GM18508 (cell line): Measurements from ENCODE around the gene SMCR8.
"Not testable (repeated sequence)": the region's sequence is repeated elsewhere in the genome, so short reads cannot be mapped to it uniquely, and the experiment has no call there.

Source experiments
- ATAC-seq: cut with Tn5 transposase; IDR thresholded peaks from one replicate; pipeline ENCODE4 v1.9.1; 2021; ENCODE audit warnings: moderate number of reproducible peaks; ENCODE audit not compliant: insufficient read depth, unreplicated experiment

SMCR8 gene, protein sequence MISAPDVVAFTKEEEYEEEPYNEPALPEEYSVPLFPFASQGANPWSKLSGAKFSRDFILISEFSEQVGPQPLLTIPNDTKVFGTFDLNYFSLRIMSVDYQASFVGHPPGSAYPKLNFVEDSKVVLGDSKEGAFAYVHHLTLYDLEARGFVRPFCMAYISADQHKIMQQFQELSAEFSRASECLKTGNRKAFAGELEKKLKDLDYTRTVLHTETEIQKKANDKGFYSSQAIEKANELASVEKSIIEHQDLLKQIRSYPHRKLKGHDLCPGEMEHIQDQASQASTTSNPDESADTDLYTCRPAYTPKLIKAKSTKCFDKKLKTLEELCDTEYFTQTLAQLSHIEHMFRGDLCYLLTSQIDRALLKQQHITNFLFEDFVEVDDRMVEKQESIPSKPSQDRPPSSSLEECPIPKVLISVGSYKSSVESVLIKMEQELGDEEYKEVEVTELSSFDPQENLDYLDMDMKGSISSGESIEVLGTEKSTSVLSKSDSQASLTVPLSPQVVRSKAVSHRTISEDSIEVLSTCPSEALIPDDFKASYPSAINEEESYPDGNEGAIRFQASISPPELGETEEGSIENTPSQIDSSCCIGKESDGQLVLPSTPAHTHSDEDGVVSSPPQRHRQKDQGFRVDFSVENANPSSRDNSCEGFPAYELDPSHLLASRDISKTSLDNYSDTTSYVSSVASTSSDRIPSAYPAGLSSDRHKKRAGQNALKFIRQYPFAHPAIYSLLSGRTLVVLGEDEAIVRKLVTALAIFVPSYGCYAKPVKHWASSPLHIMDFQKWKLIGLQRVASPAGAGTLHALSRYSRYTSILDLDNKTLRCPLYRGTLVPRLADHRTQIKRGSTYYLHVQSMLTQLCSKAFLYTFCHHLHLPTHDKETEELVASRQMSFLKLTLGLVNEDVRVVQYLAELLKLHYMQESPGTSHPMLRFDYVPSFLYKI

GRCh38 chr17:18314731-18315561, at the start of gene SMCR8, which contains the start of gene TOP3A:
TSS of gene SMCR8 (plus strand) at chr17:18315293. CDS start at chr17:18315790, 497 bp downstream.
TSS of gene TOP3A (minus strand) at chr17:18314994. CDS start at chr17:18314778, 216 bp downstream.
- ATAC-seq: peak; percentile 48

GRCh38 chr17:18267366-18267765, 47.7 kb upstream of the SMCR8 start:
- no peak for ATAC-seq

DNA sequence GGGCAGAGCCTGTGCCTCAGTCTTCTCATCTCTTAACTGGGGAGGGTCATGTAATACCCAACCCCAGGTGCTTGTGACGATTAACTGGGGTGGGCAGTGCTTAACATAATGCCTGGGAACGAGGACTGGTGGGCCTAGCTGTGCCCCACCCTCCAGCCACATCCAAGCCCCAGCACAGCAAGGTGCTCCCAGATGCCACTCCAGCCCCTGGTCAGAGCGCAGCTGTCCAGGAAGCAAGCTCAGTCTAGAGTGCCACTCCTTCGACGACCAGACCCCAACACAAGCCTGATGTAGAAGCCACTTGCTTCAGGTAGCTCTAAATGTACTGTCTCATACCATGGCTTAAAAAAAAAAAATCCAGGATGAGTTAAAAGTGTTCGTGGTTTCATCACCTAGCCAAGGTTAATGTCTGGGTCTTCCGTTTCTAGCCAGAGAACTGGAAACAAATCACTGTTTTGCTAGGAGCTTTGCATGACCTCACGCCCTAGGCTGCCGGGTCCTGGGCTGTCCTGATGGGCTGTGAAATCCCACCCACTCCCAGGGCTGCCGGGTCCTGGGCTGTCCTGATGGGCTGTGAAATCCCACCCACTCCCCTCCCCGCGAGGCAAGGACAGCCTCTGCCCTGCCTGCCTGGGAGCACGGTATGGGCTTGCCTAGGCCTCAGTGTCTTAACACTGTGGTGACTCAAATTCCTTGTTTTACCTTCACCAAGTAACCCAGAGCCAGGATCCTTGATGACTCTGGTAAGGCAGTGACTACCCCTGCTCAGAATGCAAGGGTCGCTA, 47.0 kb upstream of the SMCR8 start:
- no peak for ATAC-seq

- ATAC-seq: no peak
These were observed 44.8 kb upstream of the SMCR8 start for GRCh38 chr17:18270046-18270931.

DNA sequence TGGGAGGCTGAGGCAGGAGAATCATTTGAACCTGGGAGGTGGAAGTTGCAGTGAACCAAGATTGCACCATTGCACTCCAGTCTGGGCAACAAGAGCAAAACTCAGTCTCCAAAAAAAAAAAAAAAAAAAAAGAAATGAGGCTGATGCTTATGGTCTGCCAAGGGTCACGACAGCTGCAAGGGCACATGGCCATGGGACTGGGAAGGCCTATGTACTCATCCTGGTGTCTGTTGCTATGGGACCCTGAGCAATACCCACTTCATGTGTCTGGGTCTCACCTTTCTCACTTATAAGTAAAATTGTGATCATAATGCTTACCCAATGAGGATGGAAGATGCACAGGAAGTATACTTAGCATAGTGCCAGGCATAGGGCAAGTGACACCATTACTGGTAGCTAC, 38.0 kb upstream of the SMCR8 start:
- ATAC-seq: no peak

GRCh38 chr17:18278867-18279266, 36.2 kb upstream of the SMCR8 start:
- ATAC-seq: no peak

DNA sequence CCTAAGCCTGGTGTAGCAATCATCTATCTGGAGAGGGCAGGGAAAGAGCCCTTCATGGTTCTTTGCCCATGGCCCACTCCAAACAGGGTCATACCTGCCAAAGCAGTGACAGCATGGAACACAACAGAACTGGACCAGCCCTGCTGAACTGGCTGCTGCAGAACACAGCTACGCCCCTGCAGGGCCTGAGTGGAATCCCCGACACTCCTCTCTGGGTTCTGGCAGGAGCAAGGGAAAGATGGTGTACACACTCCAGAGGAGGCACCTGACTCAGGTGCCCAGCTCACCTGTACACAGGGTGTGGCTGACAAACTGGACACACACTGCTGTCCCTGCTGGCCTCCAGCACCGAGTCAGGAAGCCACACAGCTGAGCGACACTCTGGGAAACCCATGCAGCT, 34.8 kb upstream of the SMCR8 start:
- ATAC-seq: no peak

GRCh38 chr17:18280766-18281371, 34.2 kb upstream of the SMCR8 start:
- no peak for ATAC-seq

DNA sequence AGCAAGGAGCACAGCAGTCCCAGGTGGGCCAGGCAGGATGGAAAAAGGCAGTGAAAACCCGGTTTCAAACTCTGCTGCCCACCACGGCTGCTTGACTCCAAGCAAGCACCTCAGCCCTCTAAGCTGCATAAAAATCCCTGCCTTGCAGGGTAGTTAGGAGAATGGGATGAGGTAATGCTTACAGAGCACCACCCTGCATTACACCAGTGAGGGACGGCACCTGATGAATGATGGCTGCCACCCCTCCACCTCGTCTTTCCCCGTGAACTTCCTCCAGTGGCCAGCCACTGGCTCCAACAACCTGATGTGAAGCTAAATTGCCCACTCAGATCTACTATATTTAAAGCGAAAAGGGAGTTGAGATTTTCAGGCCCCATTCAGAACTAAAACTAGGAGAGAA, 33.3 kb upstream of the SMCR8 start:
- no peak for ATAC-seq

DNA sequence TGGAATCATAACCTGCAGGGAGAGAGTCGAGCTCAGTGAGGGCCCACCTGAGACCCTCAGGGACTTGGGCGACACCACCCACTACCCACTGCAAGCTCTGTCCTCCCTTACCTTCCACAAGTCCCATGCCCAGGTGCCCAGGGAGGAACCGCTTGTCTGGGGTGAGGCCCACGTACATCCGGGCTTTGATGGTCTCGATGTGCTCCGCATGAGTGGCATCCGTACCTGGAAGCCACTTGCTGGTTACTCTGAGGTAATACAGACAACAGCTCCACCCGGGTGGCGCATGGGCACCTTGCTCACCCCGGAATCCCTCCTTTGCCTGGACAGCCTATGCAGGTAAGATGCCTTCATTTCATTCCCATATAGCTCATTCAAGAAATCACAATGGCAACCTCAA, 29.8 kb upstream of the SMCR8 start:
- no peak for ATAC-seq

DNA sequence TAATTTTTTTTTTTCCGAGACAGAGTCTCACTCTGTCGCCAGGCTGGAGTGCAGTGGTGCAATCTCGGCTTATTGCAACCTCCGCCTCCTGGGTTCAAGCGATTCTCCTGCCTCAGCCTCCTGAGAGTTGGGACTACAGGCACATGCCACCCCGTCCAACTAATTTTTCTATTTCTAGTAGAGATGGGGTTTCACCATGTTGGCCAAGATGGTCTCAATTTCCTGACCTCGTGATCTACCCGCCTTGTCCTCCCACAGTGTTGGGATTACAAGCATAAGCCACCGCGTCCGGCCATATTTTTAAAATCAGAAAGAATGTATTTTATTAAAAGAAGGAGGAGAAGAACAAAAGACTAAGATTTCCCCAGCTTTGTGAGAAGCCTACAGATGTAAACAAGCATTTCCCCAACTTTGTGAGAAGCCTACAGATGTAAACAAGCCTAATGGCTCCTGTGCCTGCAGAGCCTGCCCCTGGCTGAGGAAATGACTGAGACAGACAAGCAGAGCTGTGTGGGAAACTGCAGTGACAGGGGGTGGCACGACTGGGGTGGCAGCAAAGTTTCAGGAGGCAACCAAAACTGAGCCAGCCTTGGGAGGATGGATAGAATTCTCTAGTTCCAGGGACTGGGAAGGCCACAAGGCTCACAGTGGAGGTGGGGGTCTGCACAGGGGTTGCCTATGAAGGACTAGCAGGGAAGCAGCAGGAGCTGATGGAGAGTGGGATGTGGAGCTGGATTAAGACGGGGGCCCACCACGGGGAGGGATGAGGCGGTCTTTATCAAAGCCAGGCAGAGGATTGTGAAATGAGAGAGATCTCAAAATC, 23.2 kb upstream of the SMCR8 start:
- no peak for ATAC-seq

DNA sequence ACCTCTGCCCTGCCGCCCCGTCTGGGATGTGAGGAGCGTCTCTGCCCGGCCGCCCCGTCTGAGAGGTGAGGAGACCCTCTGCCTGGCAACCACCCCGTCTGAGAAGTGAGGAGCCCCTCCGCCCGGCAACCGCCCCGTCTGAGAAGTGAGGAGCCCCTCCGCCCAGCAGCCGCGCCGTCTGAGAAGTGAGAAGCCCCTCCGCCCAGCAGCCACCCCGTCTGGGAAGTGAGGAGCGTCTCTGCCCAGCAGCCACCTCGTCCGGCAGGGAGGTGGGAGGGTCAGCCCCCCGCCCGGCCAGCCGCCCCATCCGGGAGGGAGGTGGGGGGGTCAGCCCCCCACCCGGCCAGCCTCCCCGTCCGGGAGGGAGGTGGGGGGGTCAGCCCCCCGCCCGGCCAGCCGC, 17.0 kb upstream of the SMCR8 start:
- not testable (repeated sequence) for ATAC-seq

DNA sequence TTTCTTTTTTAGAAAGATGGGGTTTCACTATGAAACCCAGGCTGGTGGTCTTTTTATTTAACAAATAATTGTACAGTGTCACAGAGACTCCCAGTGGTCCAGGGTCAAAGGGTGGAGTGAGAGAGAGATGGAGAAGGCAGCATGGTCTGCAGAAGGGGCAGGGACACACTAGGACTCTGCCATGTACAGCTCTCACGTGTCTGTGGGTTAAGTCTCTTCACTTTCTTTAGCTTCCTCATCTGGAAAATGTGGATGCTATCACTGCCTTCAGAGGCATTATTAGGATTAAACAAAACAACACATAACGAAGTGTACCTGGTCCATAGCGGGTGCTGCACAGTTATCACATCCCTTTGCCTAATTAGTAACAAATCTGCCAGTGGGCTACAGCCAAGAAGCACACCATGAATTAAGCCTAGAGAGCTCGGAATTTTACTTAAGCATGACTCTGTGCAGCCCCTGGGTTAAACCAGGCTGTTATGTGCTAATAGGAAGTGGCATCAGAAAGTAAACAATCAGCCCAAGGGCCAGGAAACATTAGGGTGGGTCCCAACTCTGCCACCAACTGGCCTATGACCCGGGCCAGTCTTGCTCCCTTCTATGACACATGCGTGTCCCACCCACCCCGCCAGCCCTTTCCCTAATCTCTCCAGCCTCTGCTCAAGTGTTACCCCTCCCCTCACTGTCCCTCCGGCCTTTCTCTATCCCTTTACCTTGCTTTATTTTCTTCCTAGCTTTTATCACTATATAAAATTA, 14.2 kb upstream of the SMCR8 start:
- ATAC-seq: no peak

GRCh38 chr17:18303206-18303605, 11.9 kb upstream of the SMCR8 start:
- ATAC-seq: not testable (repeated sequence)

DNA sequence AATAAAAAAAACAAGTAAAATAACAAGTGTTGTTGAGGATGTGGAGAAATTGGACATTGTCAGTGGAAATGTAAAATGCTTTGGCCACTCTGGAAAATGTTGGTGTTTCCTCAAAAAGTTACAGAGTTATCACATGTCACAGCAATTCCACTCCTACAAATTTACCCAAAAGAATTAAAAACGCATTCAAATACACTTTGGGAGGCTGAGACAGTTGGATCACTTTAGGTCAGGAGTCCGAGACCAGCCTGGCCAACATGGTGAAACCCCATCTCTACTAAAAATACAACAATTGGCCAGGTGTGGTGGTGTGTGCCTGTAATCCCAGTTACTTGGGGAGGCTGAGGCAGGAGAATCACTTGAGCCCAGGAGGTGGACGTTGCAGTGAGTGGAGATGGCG, 5.9 kb upstream of the SMCR8 start:
- no peak for ATAC-seq

GRCh38 chr17:18314059-18314730, 898 bp upstream of the SMCR8 start:
- ATAC-seq: peak; percentile 13
